Umbilical cord (tissue), 2 donors: ENCODE data around the gene TNKS1BP1. TPM values are rescaled to one million over a fixed set of nuclear protein-coding genes. Genes with fewer than 3 reads are reported as not detected.

Experiments used
- DNase-seq: peaks from one replicate; pipeline ENCODE4 v3.0.0-alpha.2; 2015; ENCODE audit warnings: low spot score
- total RNA-seq: library from RNA; depleted of rRNA; stranded (reverse); fragments of >200 nt; gene quantifications from one replicate; pipeline ENCODE4 v1.2.3, GENCODE V29; 2014; ENCODE audit warnings: low replicate concordance; ENCODE audit not compliant: insufficient read depth

TNKS1BP1 gene
- total RNA-seq, 1 donor from 2014 or later: 86.4 TPM

GRCh38 chr11:57260937-57261783 is 63.6 kb downstream of the TNKS1BP1 start:
- no peak for DNase-seq

- DNase-seq: no peak
Measured at GRCh38 chr11:57256119-57256518, 68.6 kb downstream of the TNKS1BP1 start.

- DNase-seq: no peak
Measured at GRCh38 chr11:57255618-57256017, 69.1 kb downstream of the TNKS1BP1 start.

GRCh38 chr11:57254631-57255030 is 70.1 kb downstream of the TNKS1BP1 start:
- DNase-seq: no peak

- DNase-seq: no peak
Measured at GRCh38 chr11:57251491-57252104, 73.2 kb downstream of the TNKS1BP1 start.

- DNase-seq: no peak
Measured at GRCh38 chr11:57251037-57251436, 73.7 kb downstream of the TNKS1BP1 start.

Other genes with a start within 250 kb of the TNKS1BP1 start
- 1.2 TPM for gene LRRC55, start 143.0 kb downstream of the TNKS1BP1 start, total RNA-seq
- gene APLNR, start 87.7 kb downstream of the TNKS1BP1 start, total RNA-seq: 1.7 TPM
- 54.7 TPM for gene SSRP1, start 10.9 kb upstream of the TNKS1BP1 start, total RNA-seq
- gene P2RX3, start 13.4 kb upstream of the TNKS1BP1 start, total RNA-seq: not detected
- 5.5 TPM for gene PRG3, start 56.2 kb upstream of the TNKS1BP1 start, total RNA-seq
- 3.1 TPM for gene PRG2, start 65.7 kb upstream of the TNKS1BP1 start, total RNA-seq
- gene SLC43A3, start 102.2 kb upstream of the TNKS1BP1 start, total RNA-seq: 57.5 TPM
- not detected for gene RTN4RL2, start 135.6 kb upstream of the TNKS1BP1 start, total RNA-seq
- gene SLC43A1, start 190.8 kb upstream of the TNKS1BP1 start, total RNA-seq: 12.5 TPM
- gene TIMM10, start 205.8 kb upstream of the TNKS1BP1 start, total RNA-seq: 7.0 TPM
- gene SMTNL1, start 212.6 kb upstream of the TNKS1BP1 start, total RNA-seq: not detected
- 26.5 TPM for gene UBE2L6, start 242.7 kb upstream of the TNKS1BP1 start, total RNA-seq